ENCODE results near the gene SERPINA12. TPM values are rescaled to one million over a fixed set of nuclear protein-coding genes. Genes with fewer than 3 reads are reported as not detected.

The SERPINA12 gene
- total and polyA plus RNA-seq, 2 experiments from 2014 or later = not detected

- TF ChIP-seq ZNF462 (CRISPR knock-in tag; IDR thresholded peaks at IDR 0.05) = no peak
- TF ChIP-seq ZNF331 (CRISPR knock-in tag; IDR thresholded peaks at IDR 0.05; ENCODE audit: low read depth) = no peak
- TF ChIP-seq NANOG (IDR thresholded peaks at IDR 0.05; ENCODE audit: borderline replicate concordance) = no peak
- no peak for TF ChIP-seq EZH2 (IDR thresholded peaks at IDR 0.05; ENCODE audit: low read depth, unreplicated experiment)
- no peak for TF ChIP-seq STAT1 (IDR thresholded peaks at IDR 0.05; ENCODE audit: unreplicated experiment)
- TF ChIP-seq ZNF114 (CRISPR knock-in tag; IDR thresholded peaks at IDR 0.05) = no peak
- no peak for TF ChIP-seq EZH2phosphoT487 (IDR thresholded peaks at IDR 0.05; ENCODE audit: unreplicated experiment)
- no peak for TF ChIP-seq JUNB (IDR thresholded peaks at IDR 0.05; ENCODE audit: unreplicated experiment)
- TF ChIP-seq ETS1 (IDR thresholded peaks at IDR 0.05) = no peak
- no peak for TF ChIP-seq CREB1 (CRISPR knock-in tag; IDR thresholded peaks at IDR 0.05; ENCODE audit: low read depth)
These were observed 36.4 kb downstream of the SERPINA12 start (continued) for GRCh38 chr14:94472842-94473241.

- H3K27me3 Mint-ChIP-seq (ENCODE audit: insufficient read depth, low read depth, poor library complexity) = peaks cover 4% of the 10 kb centered on the region
- no peak overlapping the region for H3K27ac Mint-ChIP-seq
- H3K4me1 Mint-ChIP-seq = no peaks in the 10 kb centered on the region; the same call in 2 of the 3 replicates
- H3K4me3 ChIP-seq = no peak overlapping the region
- H3K27me3 ChIP-seq (ENCODE audit: insufficient read depth) = no peaks in the 10 kb centered on the region
- no peaks in the 10 kb centered on the region for H3K79me2 ChIP-seq (replicated peaks; ENCODE audit: insufficient read depth)
- H3K4me3 Mint-ChIP-seq = no peak overlapping the region
- no peak for ATAC-seq
- no peaks in the 10 kb centered on the region for H3K4me1 ChIP-seq (ENCODE audit: insufficient read depth)
- no peak for DNase-seq (ENCODE audit: low spot score)
- H3K4me2 ChIP-seq = no peak overlapping the region
- H3K9me3 Mint-ChIP-seq = peaks cover 12% of the 10 kb centered on the region
- H3F3A ChIP-seq (replicated peaks; ENCODE audit: low read depth) = no peaks in the 10 kb centered on the region
- no peaks in the 10 kb centered on the region for H4K20me1 ChIP-seq (replicated peaks; ENCODE audit: insufficient read depth)
- peaks cover 19% of the 10 kb centered on the region for H3K9me2 ChIP-seq (ENCODE audit: insufficient read depth)
- H2AFZ ChIP-seq = no peak overlapping the region
- no peaks in the 10 kb centered on the region for H3K36me3 ChIP-seq (ENCODE audit: insufficient read depth)
- peaks cover 4% of the 10 kb centered on the region for H3K36me3 Mint-ChIP-seq (ENCODE audit: low read depth)
- no peak overlapping the region for H3K27ac ChIP-seq (ENCODE audit: low read depth)
- TF ChIP-seq EZH2phosphoT487 (IDR thresholded peaks at IDR 0.05; ENCODE audit: unreplicated experiment) (no peak), NANOG (IDR thresholded peaks at IDR 0.05; ENCODE audit: borderline replicate concordance) (no peak), EZH2 (IDR thresholded peaks at IDR 0.05; ENCODE audit: low read depth, unreplicated experiment) (no peak), POLR2AphosphoS5 (IDR thresholded peaks at IDR 0.05; ENCODE audit: low read depth) (no peak)
These were observed 38.2 kb downstream of the SERPINA12 start for GRCh38 chr14:94471045-94471444.
